ENCODE measurements around the gene ATP5MC2.

- TF ChIP-seq, protein P1, sequence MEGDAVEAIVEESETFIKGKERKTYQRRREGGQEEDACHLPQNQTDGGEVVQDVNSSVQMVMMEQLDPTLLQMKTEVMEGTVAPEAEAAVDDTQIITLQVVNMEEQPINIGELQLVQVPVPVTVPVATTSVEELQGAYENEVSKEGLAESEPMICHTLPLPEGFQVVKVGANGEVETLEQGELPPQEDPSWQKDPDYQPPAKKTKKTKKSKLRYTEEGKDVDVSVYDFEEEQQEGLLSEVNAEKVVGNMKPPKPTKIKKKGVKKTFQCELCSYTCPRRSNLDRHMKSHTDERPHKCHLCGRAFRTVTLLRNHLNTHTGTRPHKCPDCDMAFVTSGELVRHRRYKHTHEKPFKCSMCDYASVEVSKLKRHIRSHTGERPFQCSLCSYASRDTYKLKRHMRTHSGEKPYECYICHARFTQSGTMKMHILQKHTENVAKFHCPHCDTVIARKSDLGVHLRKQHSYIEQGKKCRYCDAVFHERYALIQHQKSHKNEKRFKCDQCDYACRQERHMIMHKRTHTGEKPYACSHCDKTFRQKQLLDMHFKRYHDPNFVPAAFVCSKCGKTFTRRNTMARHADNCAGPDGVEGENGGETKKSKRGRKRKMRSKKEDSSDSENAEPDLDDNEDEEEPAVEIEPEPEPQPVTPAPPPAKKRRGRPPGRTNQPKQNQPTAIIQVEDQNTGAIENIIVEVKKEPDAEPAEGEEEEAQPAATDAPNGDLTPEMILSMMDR (IDR thresholded peaks at IDR 0.05): no peak
- no peak for TF ChIP-seq POLR2A (IDR thresholded peaks at IDR 0.05)
Measured at GRCh38 chr12:53683494-53683893, 7.6 kb upstream of the ATP5MC2 start.

All from thyroid gland (tissue), 4 donors.